ENCODE measurements around the gene POLR2J.
"Not testable (repeated sequence)": the region's sequence is repeated elsewhere in the genome, so short reads cannot be mapped to it uniquely, and the experiment has no call there.

The POLR2J gene

DNA sequence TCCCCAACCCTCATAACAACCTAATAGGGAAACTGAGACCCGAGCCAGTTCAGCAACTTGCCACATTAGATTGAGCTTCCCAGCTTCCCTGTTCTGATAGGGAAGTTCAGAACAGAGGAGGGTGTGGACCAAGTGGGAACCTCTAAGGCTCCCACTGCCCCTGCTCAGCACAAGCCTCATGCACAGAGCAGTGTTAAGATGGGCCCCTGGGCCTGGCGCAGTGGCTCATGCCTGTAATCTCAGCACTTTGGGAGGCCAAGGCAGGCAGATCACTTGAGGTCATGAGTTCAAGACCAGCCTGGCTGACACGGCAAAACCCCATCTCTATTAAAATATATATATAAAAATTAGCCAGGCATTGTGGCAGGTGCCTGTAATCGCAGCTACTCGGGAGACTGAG is 18.6 kb upstream of the POLR2J start:
- not testable (repeated sequence) for H3K4me3 ChIP-seq (ENCODE audit: low read depth, low read length); H4K91ac ChIP-seq (ENCODE audit: low read depth, low read length); H3K27ac ChIP-seq (ENCODE audit: low read depth, low read length); DNase-seq; H4K12ac ChIP-seq (ENCODE audit: low read depth, low read length); H3K4me1 ChIP-seq (ENCODE audit: control insufficient read depth in 1 of 2, insufficient read depth in 2 of 2, low read length in 2 of 2); H2AK5ac ChIP-seq (ENCODE audit: low read length); H3K23ac ChIP-seq (ENCODE audit: low read length); H3K18ac ChIP-seq (ENCODE audit: low read length); H3K79me2 ChIP-seq (ENCODE audit: control insufficient read depth, insufficient read depth, low read length, poor library complexity); H3K9ac ChIP-seq (ENCODE audit: low read length); H3K9me3 ChIP-seq (ENCODE audit: insufficient read depth, low read depth, low read length); H3K27me3 ChIP-seq (ENCODE audit: insufficient read depth, low read length); H2BK120ac ChIP-seq (ENCODE audit: insufficient read depth, low read length, poor library complexity); H3K36me3 ChIP-seq (ENCODE audit: control insufficient read depth in 1 of 2, insufficient read depth in 2 of 2, low read length in 2 of 2); H3K14ac ChIP-seq (ENCODE audit: low read length); H3K4me2 ChIP-seq (ENCODE audit: low read length); H2BK12ac ChIP-seq (ENCODE audit: low read length); H2AFZ ChIP-seq (ENCODE audit: insufficient read depth, low read length, poor library complexity); H3K79me1 ChIP-seq (ENCODE audit: low read length); H2BK5ac ChIP-seq (ENCODE audit: low read depth, low read length, poor library complexity); H4K8ac ChIP-seq (ENCODE audit: low read depth, low read length); H3K4ac ChIP-seq (ENCODE audit: low read depth, low read length)
- WGBS (ENCODE audit: extremely low coverage, insufficient coverage, insufficient read length) = no CpG with 5 or more reads among the region's 5 CpGs

DNA sequence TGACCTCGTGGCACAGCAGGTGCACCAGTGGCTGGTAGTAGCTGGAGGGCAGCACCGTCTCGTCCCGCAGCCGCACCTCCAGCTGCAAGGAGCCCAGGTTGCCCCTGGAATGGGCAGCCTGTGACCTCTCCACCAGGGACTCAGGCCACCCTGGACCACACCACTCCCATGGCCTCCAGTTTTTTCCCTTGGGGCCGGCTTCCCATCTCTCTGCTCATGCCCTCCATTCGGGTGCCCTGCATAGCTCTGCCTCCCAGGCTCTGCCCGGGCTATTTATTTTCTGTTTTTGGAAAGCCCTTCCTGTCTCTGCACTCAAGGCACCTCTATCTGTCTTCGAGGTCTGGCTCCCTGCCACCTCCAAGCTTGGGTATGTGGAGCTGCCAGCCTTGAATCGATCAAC is 18.1 kb upstream of the POLR2J start:
- DNase-seq; H2AK5ac ChIP-seq (ENCODE audit: low read length); H3K36me3 ChIP-seq (ENCODE audit: control insufficient read depth in 1 of 2, insufficient read depth in 2 of 2, low read length in 2 of 2); H3K4me3 ChIP-seq (ENCODE audit: low read depth, low read length); H2BK120ac ChIP-seq (ENCODE audit: insufficient read depth, low read length, poor library complexity); H3K18ac ChIP-seq (ENCODE audit: low read length); H3K4me1 ChIP-seq (ENCODE audit: control insufficient read depth in 1 of 2, insufficient read depth in 2 of 2, low read length in 2 of 2); H4K12ac ChIP-seq (ENCODE audit: low read depth, low read length); H3K23ac ChIP-seq (ENCODE audit: low read length); H3K79me2 ChIP-seq (ENCODE audit: control insufficient read depth, insufficient read depth, low read length, poor library complexity); H3K79me1 ChIP-seq (ENCODE audit: low read length); H3K4ac ChIP-seq (ENCODE audit: low read depth, low read length); H4K8ac ChIP-seq (ENCODE audit: low read depth, low read length); H2BK12ac ChIP-seq (ENCODE audit: low read length); H4K91ac ChIP-seq (ENCODE audit: low read depth, low read length); H3K14ac ChIP-seq (ENCODE audit: low read length); H3K4me2 ChIP-seq (ENCODE audit: low read length); H3K9me3 ChIP-seq (ENCODE audit: insufficient read depth, low read depth, low read length); H2BK5ac ChIP-seq (ENCODE audit: low read depth, low read length, poor library complexity); H2AFZ ChIP-seq (ENCODE audit: insufficient read depth, low read length, poor library complexity); H3K9ac ChIP-seq (ENCODE audit: low read length); H3K27ac ChIP-seq (ENCODE audit: low read depth, low read length); H3K27me3 ChIP-seq (ENCODE audit: insufficient read depth, low read length): not testable (repeated sequence)
- no CpG with 5 or more reads among the region's 10 CpGs for WGBS (ENCODE audit: extremely low coverage, insufficient coverage, insufficient read length)

DNA sequence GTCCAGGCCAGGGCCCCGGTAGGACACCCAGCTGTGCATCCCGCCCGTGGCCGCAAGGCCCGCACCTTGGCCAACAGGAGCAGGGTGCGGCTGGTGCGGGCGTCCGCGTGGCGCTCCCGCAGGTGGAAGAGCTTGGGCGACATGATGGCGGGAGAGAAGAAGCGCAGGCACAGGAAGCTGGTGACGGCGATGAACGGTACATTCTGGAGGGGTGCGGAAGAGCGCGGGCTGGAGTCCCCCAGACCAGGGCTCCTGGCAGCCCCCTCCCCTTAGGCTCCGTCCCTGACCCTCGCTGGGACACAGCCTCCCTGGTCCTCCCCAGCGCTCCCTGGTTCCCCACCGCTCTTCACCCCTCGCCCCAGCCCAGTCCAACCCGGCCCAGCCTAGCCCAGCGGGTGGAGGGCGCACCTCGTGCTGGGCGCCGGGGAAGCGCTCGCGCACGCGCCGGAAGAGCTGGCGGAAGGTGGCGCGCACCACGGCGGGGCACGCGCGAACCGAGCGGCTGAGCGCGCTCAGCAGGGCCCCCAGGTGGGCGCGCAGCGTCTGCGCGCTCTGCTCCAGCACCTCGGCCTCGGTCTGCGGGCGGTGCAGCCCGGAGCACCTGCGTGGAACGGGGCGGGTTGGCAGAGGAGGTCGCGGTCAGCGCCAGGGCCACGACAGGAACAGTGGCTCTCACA is 15.9 kb upstream of the POLR2J start:
- H2AFZ ChIP-seq (ENCODE audit: insufficient read depth, low read length, poor library complexity); H3K27ac ChIP-seq (ENCODE audit: low read depth, low read length); H3K4me3 ChIP-seq (ENCODE audit: low read depth, low read length); H2BK12ac ChIP-seq (ENCODE audit: low read length); H3K4me1 ChIP-seq (ENCODE audit: control insufficient read depth in 1 of 2, insufficient read depth in 2 of 2, low read length in 2 of 2); H3K79me1 ChIP-seq (ENCODE audit: low read length); H3K79me2 ChIP-seq (ENCODE audit: control insufficient read depth, insufficient read depth, low read length, poor library complexity); H3K23ac ChIP-seq (ENCODE audit: low read length); H3K4me2 ChIP-seq (ENCODE audit: low read length); H2BK5ac ChIP-seq (ENCODE audit: low read depth, low read length, poor library complexity); H3K27me3 ChIP-seq (ENCODE audit: insufficient read depth, low read length); H4K91ac ChIP-seq (ENCODE audit: low read depth, low read length); H3K9me3 ChIP-seq (ENCODE audit: insufficient read depth, low read depth, low read length); H2AK5ac ChIP-seq (ENCODE audit: low read length); H4K12ac ChIP-seq (ENCODE audit: low read depth, low read length); H3K14ac ChIP-seq (ENCODE audit: low read length); H2BK120ac ChIP-seq (ENCODE audit: insufficient read depth, low read length, poor library complexity); H3K18ac ChIP-seq (ENCODE audit: low read length); H3K36me3 ChIP-seq (ENCODE audit: control insufficient read depth in 1 of 2, insufficient read depth in 2 of 2, low read length in 2 of 2); H3K4ac ChIP-seq (ENCODE audit: low read depth, low read length); DNase-seq; H3K9ac ChIP-seq (ENCODE audit: low read length); H4K8ac ChIP-seq (ENCODE audit: low read depth, low read length): not testable (repeated sequence)
- WGBS (ENCODE audit: extremely low coverage, insufficient coverage, insufficient read length) = no CpG with 5 or more reads among the region's 67 CpGs

DNA sequence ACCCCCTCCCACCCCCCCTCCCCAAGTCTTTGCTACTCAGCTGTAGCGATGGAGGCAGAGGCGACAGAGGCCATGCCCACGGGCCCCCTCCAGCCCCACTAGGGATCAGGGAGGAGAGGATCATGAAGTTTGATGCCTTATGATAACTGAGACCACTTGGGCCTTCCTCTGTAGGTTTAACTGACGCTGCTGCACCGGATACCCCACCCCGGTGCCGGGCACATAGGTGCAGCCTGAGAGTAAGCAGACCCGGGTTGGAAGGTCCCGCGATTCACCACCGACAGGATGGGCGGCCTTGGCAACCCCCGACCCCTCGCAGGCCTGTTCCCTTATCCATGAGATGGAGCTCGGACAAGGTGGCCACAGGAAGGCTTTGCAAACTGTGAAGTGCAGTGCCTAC is 15.3 kb upstream of the POLR2J start:
- not testable (repeated sequence) for H3K4ac ChIP-seq (ENCODE audit: low read depth, low read length); H4K91ac ChIP-seq (ENCODE audit: low read depth, low read length); H3K27me3 ChIP-seq (ENCODE audit: insufficient read depth, low read length); H2AK5ac ChIP-seq (ENCODE audit: low read length); H3K79me1 ChIP-seq (ENCODE audit: low read length); H3K4me2 ChIP-seq (ENCODE audit: low read length); H3K79me2 ChIP-seq (ENCODE audit: control insufficient read depth, insufficient read depth, low read length, poor library complexity); H3K9ac ChIP-seq (ENCODE audit: low read length); H3K4me3 ChIP-seq (ENCODE audit: low read depth, low read length); H2BK12ac ChIP-seq (ENCODE audit: low read length); H3K27ac ChIP-seq (ENCODE audit: low read depth, low read length); H3K23ac ChIP-seq (ENCODE audit: low read length); H3K9me3 ChIP-seq (ENCODE audit: insufficient read depth, low read depth, low read length); H3K4me1 ChIP-seq (ENCODE audit: control insufficient read depth in 1 of 2, insufficient read depth in 2 of 2, low read length in 2 of 2); H3K14ac ChIP-seq (ENCODE audit: low read length); DNase-seq; H2BK5ac ChIP-seq (ENCODE audit: low read depth, low read length, poor library complexity); H4K12ac ChIP-seq (ENCODE audit: low read depth, low read length); H2BK120ac ChIP-seq (ENCODE audit: insufficient read depth, low read length, poor library complexity); H3K36me3 ChIP-seq (ENCODE audit: control insufficient read depth in 1 of 2, insufficient read depth in 2 of 2, low read length in 2 of 2); H3K18ac ChIP-seq (ENCODE audit: low read length); H2AFZ ChIP-seq (ENCODE audit: insufficient read depth, low read length, poor library complexity); H4K8ac ChIP-seq (ENCODE audit: low read depth, low read length)
- no CpG with 5 or more reads among the region's 15 CpGs for WGBS (ENCODE audit: extremely low coverage, insufficient coverage, insufficient read length)
